ENCODE data around the gene CYP4B1. TPM values are rescaled to one million over a fixed set of nuclear protein-coding genes. Genes with fewer than 3 reads are reported as not detected.
"Not testable (repeated sequence)": the region's sequence is repeated elsewhere in the genome, so short reads cannot be mapped to it uniquely, and the experiment has no call there.

CYP4B1 gene
- total and polyA plus RNA-seq, 10 of the 15 experiments (the other 5 are each of a cell fraction or from before 2014, with no cell fraction given): 0.38 TPM; not detected in 9

DNA sequence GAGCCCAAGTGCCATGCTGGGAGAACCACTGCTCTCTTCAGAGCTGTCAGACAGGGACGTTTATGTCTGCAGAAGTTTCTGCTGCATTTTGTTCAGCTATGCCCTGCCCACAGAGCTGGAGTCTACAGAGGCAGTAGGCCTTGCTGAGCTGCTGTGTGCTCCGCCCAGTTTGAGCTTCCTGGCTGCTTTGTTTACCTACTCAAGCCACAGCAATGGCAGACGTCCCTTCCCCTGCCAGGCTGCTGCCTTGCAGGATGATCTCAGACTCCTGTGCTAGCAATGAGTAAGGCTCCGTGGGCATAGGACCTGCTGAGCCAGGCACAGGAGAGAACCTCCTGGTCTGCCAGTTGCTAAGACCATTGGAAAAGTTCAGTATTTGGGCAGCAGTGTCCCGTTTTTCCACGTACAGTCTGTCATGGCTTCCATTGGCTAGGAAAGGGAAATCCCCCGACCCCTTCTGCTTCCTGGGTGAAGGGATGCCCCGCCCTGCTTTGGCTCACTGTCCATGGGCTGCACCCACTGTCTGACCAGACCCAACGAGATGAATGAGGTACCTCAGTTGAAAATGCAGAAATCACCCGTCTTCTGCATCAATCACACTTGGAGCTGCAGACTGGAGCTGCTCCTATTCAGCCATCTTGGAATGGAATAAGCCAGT, 31.9 kb downstream of the CYP4B1 start (continued):
- TF ChIP-seq FOXK2 (IDR thresholded peaks at IDR 0.05): no peak
- TF ChIP-seq, protein P1, sequence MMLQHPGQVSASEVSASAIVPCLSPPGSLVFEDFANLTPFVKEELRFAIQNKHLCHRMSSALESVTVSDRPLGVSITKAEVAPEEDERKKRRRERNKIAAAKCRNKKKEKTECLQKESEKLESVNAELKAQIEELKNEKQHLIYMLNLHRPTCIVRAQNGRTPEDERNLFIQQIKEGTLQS (IDR thresholded peaks at IDR 0.05; ENCODE audit: borderline replicate concordance, extremely low read depth, low read depth, low read length): no peak
- TF ChIP-seq STAT3 (IDR thresholded peaks at IDR 0.05; ENCODE audit: low read depth, low read length): no peak
- TF ChIP-seq TCF7 (IDR thresholded peaks at IDR 0.05; ENCODE audit: borderline replicate concordance): no peak
- TF ChIP-seq TCF12 (IDR thresholded peaks at IDR 0.05; ENCODE audit: low read depth, low read length): no peak
- no peak for TF ChIP-seq RUNX3 (IDR thresholded peaks at IDR 0.05; ENCODE audit: low read length)
- no peak for TF ChIP-seq SMAD5 (IDR thresholded peaks at IDR 0.05; ENCODE audit: low read depth)

DNA sequence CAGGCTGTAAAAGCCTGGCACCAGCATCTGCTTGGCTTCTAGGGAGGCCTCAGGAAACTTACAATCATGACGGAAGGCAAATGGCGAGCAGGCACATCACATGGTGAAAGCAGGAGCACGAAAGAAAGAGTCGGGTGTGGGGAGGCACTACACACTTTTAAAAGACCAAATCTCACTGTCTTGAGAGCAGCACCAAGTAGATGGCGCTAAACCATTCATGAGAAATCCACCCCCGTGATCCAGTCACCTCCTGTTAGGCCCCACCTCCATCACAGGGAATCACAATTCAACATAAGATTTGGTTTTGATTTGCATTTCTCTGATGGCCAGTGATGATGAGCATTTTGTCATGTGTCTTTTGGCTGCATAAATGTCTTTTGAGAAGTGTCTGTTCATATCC, 36.6 kb downstream of the CYP4B1 start:
- H3K27me3 ChIP-seq (replicated peaks in 1 of 2; ENCODE audit: control insufficient read depth in 2 of 2, insufficient read depth in 2 of 2, low read length in 1 of 2); BruUV-seq (replicated peaks); DNase-seq (ENCODE audit: low read depth, low spot score); RAD21 ChIA-PET (ENCODE audit: unreplicated experiment); H3K4me1 ChIP-seq (ENCODE audit: control insufficient read depth, insufficient read depth, low read length); H3K9ac ChIP-seq (ENCODE audit: control insufficient read depth, insufficient read depth, low read length); H3K4me2 ChIP-seq (ENCODE audit: control insufficient read depth, insufficient read depth); POLR2A ChIA-PET; H2AFZ ChIP-seq (ENCODE audit: control insufficient read depth, low read depth, low read length); H3K36me3 ChIP-seq (ENCODE audit: control insufficient read depth in 2 of 2, insufficient read depth in 2 of 2, low read length in 1 of 2); ATAC-seq; H3K27ac ChIP-seq (ENCODE audit: control insufficient read depth, insufficient read depth); H4K20me1 ChIP-seq (ENCODE audit: control insufficient read depth, insufficient read depth); intact Hi-C loops (cut with micrococcal nuclease; ENCODE audit: unreplicated experiment); H3K79me2 ChIP-seq (ENCODE audit: control insufficient read depth, insufficient read depth, low read length); CTCF ChIA-PET; H3K9me3 ChIP-seq (replicated peaks; ENCODE audit: control insufficient read depth, insufficient read depth, low read length); in situ Hi-C loops (cut with MboI); H3K4me3 ChIP-seq; FAIRE-seq; SMC1A ChIA-PET (ENCODE audit: uncharacterized antibody, unreplicated experiment): not testable (repeated sequence)
- WGBS (ENCODE audit: insufficient coverage, insufficient replicate concordance, low lambda C conversion rate, missing lambda C conversion rate): 16% methylated on average over 6 of the region's 6 CpGs

DNA sequence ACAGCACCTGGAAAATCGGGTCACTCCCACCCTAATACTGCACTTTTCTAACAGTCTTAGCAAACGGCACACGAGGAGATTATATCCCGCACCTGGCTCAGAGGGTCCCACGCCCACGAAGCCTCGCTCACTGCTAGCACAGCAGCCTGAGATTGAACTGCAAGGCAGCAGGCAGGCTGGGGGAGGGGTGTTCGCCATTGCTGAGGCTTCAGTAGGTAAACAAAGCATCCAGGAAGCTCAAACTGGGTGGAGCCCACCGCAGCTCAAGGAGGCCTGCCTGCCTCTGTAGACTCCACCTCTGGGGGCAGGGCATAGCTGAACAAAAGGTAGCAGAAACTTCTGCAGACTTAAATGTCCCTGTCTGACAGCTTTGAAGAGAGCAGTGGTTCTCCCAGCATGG, 47.5 kb downstream of the CYP4B1 start:
- in situ Hi-C loops (cut with MboI); H3K4me2 ChIP-seq (ENCODE audit: control insufficient read depth, insufficient read depth); H3K27me3 ChIP-seq (replicated peaks in 1 of 2; ENCODE audit: control insufficient read depth in 2 of 2, insufficient read depth in 2 of 2, low read length in 1 of 2); BruUV-seq (replicated peaks); H3K36me3 ChIP-seq (ENCODE audit: control insufficient read depth in 2 of 2, insufficient read depth in 2 of 2, low read length in 1 of 2); H3K79me2 ChIP-seq (ENCODE audit: control insufficient read depth, insufficient read depth, low read length); H3K4me1 ChIP-seq (ENCODE audit: control insufficient read depth, insufficient read depth, low read length); DNase-seq (ENCODE audit: low read depth, low spot score); H2AFZ ChIP-seq (ENCODE audit: control insufficient read depth, low read depth, low read length); H3K4me3 ChIP-seq; POLR2A ChIA-PET; H3K27ac ChIP-seq (ENCODE audit: control insufficient read depth, insufficient read depth); CTCF ChIA-PET; ATAC-seq; RAD21 ChIA-PET (ENCODE audit: unreplicated experiment); intact Hi-C loops (cut with micrococcal nuclease; ENCODE audit: unreplicated experiment); FAIRE-seq; H3K9ac ChIP-seq (ENCODE audit: control insufficient read depth, insufficient read depth, low read length); SMC1A ChIA-PET (ENCODE audit: uncharacterized antibody, unreplicated experiment); H4K20me1 ChIP-seq (ENCODE audit: control insufficient read depth, insufficient read depth); H3K9me3 ChIP-seq (replicated peaks; ENCODE audit: control insufficient read depth, insufficient read depth, low read length): not testable (repeated sequence)
- WGBS (ENCODE audit: insufficient coverage, insufficient replicate concordance, low lambda C conversion rate, missing lambda C conversion rate): 41% methylated on average over 9 of the region's 9 CpGs

DNA sequence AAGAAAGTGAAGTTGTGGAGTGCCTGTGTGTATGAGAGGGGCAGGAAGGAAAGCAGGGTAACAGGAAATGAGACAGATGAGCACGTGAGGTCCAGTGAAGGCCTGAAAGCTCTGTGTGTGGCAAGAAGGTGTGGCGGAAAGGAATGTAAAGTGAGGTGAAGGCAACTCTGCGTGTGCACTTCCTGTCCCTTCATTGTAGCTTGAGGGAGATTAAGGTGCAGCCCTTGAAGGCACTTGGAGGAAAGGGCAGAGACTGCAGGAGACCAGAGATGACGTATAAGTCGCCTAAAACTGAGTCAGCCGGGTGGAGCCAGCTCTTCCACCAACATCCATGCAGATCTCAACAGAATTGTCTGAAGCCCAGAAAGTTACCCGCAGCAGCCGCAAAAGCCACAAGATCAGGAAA, 58.8 kb downstream of the CYP4B1 start:
- H3K4me1 ChIP-seq (ENCODE audit: control insufficient read depth, insufficient read depth, low read length); H3K36me3 ChIP-seq (ENCODE audit: control insufficient read depth in 2 of 2, insufficient read depth in 2 of 2, low read length in 1 of 2); H3K27ac ChIP-seq (ENCODE audit: control insufficient read depth, insufficient read depth); SMC1A ChIA-PET (ENCODE audit: uncharacterized antibody, unreplicated experiment); BruUV-seq (replicated peaks); H3K4me3 ChIP-seq; ATAC-seq; H3K4me2 ChIP-seq (ENCODE audit: control insufficient read depth, insufficient read depth); FAIRE-seq; H4K20me1 ChIP-seq (ENCODE audit: control insufficient read depth, insufficient read depth); CTCF ChIA-PET; in situ Hi-C loops (cut with MboI); POLR2A ChIA-PET; RAD21 ChIA-PET (ENCODE audit: unreplicated experiment); intact Hi-C loops (cut with micrococcal nuclease; ENCODE audit: unreplicated experiment); H3K9ac ChIP-seq (ENCODE audit: control insufficient read depth, insufficient read depth, low read length); H2AFZ ChIP-seq (ENCODE audit: control insufficient read depth, low read depth, low read length); H3K9me3 ChIP-seq (replicated peaks; ENCODE audit: control insufficient read depth, insufficient read depth, low read length); H3K79me2 ChIP-seq (ENCODE audit: control insufficient read depth, insufficient read depth, low read length); H3K27me3 ChIP-seq (replicated peaks in 1 of 2; ENCODE audit: control insufficient read depth in 2 of 2, insufficient read depth in 2 of 2, low read length in 1 of 2); DNase-seq (ENCODE audit: low read depth, low spot score): not testable (repeated sequence)
- WGBS (ENCODE audit: insufficient coverage, insufficient replicate concordance, low lambda C conversion rate, missing lambda C conversion rate): 46% methylated on average over 5 of the region's 8 CpGs

Data from GM12878 (cell line).